Urinary bladder (tissue), 4 donors: ENCODE results near the gene CD164L2. TPM values are rescaled to one million over a fixed set of nuclear protein-coding genes. Genes with fewer than 3 reads are reported as not detected.

Experiments
- DNase-seq: peaks from one replicate; pipeline ENCODE4 v3.0.0-alpha.2; 2015; ENCODE audit errors: extremely low spot score
- H3K27ac ChIP-seq: one replicate; pipeline ENCODE4 v1.5.1; 2013; ENCODE audit warnings: low read depth, mild to moderate bottlenecking, moderate library complexity
- H3K36me3 ChIP-seq: one replicate; pipeline ENCODE4 v1.6.1; 2013; ENCODE audit warnings: mild to moderate bottlenecking, moderate library complexity; ENCODE audit not compliant: insufficient read depth
- H3K4me1 ChIP-seq: one replicate; pipeline ENCODE4 v1.6.1; 2013; ENCODE audit warnings: mild to moderate bottlenecking, moderate library complexity; ENCODE audit not compliant: insufficient read depth
- H3K4me3 ChIP-seq: one replicate; pipeline ENCODE4 v1.5.1; 2013; ENCODE audit warnings: low read depth, low read length
- WGBS: extraction: QIAGEN DNeasy Blood & Tissue Kit; methylation state at CpG from one replicate; pipeline ENCODE4 v1.1.7; 2013; 5-methylcytosine and 5-hydroxymethylcytosine counted together
- polyA plus RNA-seq: library from polyadenylated mRNA; stranded (reverse); fragments of 200-250 nt; gene quantifications from one replicate; pipeline ENCODE4 v1.2.3, GENCODE V29; 2013
- total RNA-seq: library from RNA; depleted of rRNA; stranded (reverse); fragments of >200 nt; gene quantifications from one replicate; pipeline ENCODE4 v1.2.3, GENCODE V29; 2014
- donor health status: healthy with polysubstance abuse.
- donor health status: healthy.

Gene CD164L2
- total and polyA plus RNA-seq, 2 donors = 0.06 TPM; not detected in 1

GRCh38 chr1:27399251-27400025 is 16.3 kb upstream of the CD164L2 start:
- no peak overlapping the region for H3K4me3 ChIP-seq
- H3K27ac ChIP-seq = no peak overlapping the region
- no peaks in the 10 kb centered on the region for H3K36me3 ChIP-seq
- no peaks in the 10 kb centered on the region for H3K4me1 ChIP-seq
- 50% methylated on average over 19 of the region's 19 CpGs for WGBS
- DNase-seq = no peak

- 76% methylated on average over 4 of the region's 4 CpGs for WGBS
- no peaks in the 10 kb centered on the region for H3K4me1 ChIP-seq
- no peak overlapping the region for H3K27ac ChIP-seq
- H3K4me3 ChIP-seq = no peak overlapping the region
- no peaks in the 10 kb centered on the region for H3K36me3 ChIP-seq
- DNase-seq = no peak
These were observed 15.4 kb upstream of the CD164L2 start for GRCh38 chr1:27398405-27399149.

- 71% methylated on average over 7 of the region's 7 CpGs for WGBS
- Histone ChIP-seq H3K27ac (no peak overlapping the region), H3K36me3 (no peaks in the 10 kb centered on the region), H3K4me1 (no peaks in the 10 kb centered on the region), H3K4me3 (no peak overlapping the region)
- DNase-seq = no peak
These were observed 14.6 kb upstream of the CD164L2 start for GRCh38 chr1:27397749-27398148.

GRCh38 chr1:27397110-27397509 is 14.0 kb upstream of the CD164L2 start:
- Histone ChIP-seq H3K4me1 (no peaks in the 10 kb centered on the region), H3K36me3 (no peaks in the 10 kb centered on the region), H3K27ac (no peak overlapping the region), H3K4me3 (no peak overlapping the region)
- WGBS = 71% methylated on average over 3 of the region's 3 CpGs
- DNase-seq = no peak

GRCh38 chr1:27395441-27396195 is 12.5 kb upstream of the CD164L2 start:
- 9% methylated on average over 10 of the region's 10 CpGs for WGBS
- Histone ChIP-seq H3K36me3 (no peaks in the 10 kb centered on the region), H3K27ac (no peak overlapping the region), H3K4me1 (no peaks in the 10 kb centered on the region), H3K4me3 (no peak overlapping the region)
- DNase-seq = no peak

DNA sequence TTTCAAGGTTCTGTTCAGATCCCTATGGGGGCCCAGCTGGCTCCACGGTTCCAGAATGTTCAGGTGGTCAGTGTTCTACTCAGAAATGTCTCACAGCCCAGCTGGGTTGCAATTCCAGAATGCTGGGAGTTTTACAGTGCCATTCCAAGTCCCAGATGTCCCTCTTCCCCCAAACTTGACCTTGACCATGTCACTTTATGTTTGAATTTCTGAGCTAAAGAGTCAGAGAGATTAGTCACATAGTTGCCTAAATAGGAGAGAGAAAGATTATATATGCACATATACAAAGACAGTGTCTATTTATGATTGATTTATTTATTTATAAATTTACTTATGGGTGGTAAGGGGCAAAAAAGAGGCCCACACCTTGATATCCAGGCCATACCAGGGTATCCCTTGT is 11.8 kb upstream of the CD164L2 start:
- DNase-seq = no peak
- Histone ChIP-seq H3K36me3 (no peaks in the 10 kb centered on the region), H3K4me3 (no peak overlapping the region), H3K4me1 (no peaks in the 10 kb centered on the region), H3K27ac (no peak overlapping the region)
- WGBS = 73% methylated on average over 1 of the region's 1 CpG

GRCh38 chr1:27394282-27394658 is 11.1 kb upstream of the CD164L2 start:
- Histone ChIP-seq H3K4me3 (no peak overlapping the region), H3K27ac (no peak overlapping the region), H3K4me1 (no peaks in the 10 kb centered on the region), H3K36me3 (no peaks in the 10 kb centered on the region)
- WGBS = 98% methylated on average over 9 of the region's 9 CpGs
- DNase-seq = no peak

GRCh38 chr1:27393641-27394281 is 10.6 kb upstream of the CD164L2 start:
- Histone ChIP-seq H3K36me3 (no peaks in the 10 kb centered on the region), H3K27ac (no peak overlapping the region), H3K4me1 (no peaks in the 10 kb centered on the region), H3K4me3 (no peak overlapping the region)
- WGBS = 96% methylated on average over 18 of the region's 18 CpGs
- no peak for DNase-seq

DNA sequence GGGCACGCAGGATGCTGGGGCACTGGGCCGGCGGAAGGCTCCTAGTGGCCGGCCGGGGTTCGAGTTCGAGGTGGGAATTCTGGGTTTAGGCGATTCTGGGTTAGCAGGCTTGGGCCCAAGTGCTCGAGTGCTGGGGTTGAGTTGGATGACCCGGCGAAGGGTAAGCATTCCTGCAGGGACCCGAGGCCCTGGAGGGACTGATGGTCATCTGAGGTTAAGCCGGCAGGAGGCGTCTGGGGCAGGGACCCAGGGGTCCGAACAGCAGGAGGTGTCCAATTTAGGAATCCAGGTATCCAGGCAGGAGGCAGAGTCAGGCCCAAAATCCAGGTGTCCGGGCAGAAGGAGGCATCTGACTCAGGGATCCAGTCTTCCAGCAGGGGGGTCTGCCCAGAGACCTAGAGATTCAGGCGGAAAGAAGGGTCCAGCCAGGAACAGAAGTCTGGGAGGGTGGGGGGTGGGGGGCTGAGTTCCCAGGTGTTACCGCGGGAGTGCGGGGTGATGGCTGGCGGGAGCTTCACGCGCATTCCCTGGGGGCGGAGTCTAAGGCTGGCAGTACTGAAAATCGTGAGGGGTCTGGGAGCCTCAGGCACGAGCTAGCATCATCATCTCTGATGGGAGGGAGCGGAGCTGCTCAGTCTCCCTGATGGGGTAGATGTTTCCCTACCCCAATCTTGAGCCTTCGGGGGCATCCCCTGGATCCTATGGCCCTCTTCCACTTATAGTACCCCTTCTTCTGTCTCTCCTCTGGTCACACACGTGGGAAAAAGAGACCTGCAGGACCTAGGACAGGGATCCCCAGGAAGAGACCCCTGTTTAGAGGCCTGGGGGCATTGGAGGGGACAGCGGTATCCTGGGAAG is 9.9 kb upstream of the CD164L2 start:
- H3K27ac ChIP-seq = no peak overlapping the region
- no peaks in the 10 kb centered on the region for H3K4me1 ChIP-seq
- DNase-seq = no peak
- WGBS = 35% methylated on average over 30 of the region's 30 CpGs
- no peaks in the 10 kb centered on the region for H3K36me3 ChIP-seq
- H3K4me3 ChIP-seq = peak overlapping the region; percentile 42

DNA sequence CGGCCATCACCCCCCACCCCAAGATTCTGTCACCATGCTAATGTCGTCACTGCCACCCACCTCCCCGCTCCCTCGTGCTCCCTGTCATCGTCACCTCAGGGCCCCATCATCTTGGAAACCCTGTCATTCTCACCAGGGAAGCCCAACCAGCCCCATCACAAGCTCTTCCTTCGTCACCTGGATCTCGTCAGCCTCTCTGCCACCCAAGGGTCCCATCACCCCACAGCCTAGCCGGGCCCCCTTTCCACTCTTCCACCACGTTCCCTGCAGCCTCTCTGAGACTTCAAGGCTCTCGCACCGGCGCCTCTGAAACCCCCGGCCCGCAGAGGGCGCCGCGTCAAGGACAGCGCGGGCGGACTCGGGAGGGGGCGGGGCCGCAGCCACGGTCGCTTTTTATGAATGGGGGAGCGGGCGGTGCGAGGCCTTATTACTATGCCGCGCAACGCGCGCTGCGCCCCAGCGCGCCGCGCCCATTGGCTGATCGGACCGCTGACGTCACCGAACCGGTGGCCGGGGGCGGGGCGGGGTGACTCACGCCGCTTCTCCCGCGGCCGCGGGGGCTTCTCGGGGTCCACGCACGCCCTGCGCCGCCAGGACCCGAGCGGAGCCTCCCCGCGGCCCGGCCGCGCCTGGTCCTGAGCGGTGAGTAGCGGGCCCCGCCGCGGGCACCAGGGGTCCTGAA is 9.1 kb upstream of the CD164L2 start, which contains the start of gene GPR3:
TSS of gene GPR3 (plus strand) at position 527 of the 682 bp plus-strand sequence. CDS start 1,177 bp downstream, outside the sequence.
- H3K27ac ChIP-seq = no peak within 1 kb of the TSS

GRCh38 chr1:27391511-27392095 is 8.5 kb upstream of the CD164L2 start:
- H3K4me1 ChIP-seq = no peaks in the 10 kb centered on the region
- no peak overlapping the region for H3K27ac ChIP-seq
- H3K4me3 ChIP-seq = peak overlapping the region; percentile 42
- DNase-seq = no peak
- H3K36me3 ChIP-seq = no peaks in the 10 kb centered on the region
- WGBS = 6% methylated on average over 13 of the region's 13 CpGs

More for the DNA sequence above, 9.1 kb upstream of the CD164L2 start, which contains the start of gene GPR3:
- no peaks in the 10 kb centered on the region for H3K36me3 ChIP-seq
- peak within 1 kb of the TSS; percentile 42 for H3K4me3 ChIP-seq
- DNase-seq = no peak
- no peaks in the 10 kb centered on the region for H3K4me1 ChIP-seq
- WGBS = 2% methylated on average over 69 of the region's 69 CpGs
